Measurements from ENCODE around the gene KCNH8. TPM values are rescaled to one million over a fixed set of nuclear protein-coding genes. Genes with fewer than 3 reads are reported as not detected.

The KCNH8 gene
- total RNA-seq, 1 experiment from 2014 or later = 1.3 TPM

DNA sequence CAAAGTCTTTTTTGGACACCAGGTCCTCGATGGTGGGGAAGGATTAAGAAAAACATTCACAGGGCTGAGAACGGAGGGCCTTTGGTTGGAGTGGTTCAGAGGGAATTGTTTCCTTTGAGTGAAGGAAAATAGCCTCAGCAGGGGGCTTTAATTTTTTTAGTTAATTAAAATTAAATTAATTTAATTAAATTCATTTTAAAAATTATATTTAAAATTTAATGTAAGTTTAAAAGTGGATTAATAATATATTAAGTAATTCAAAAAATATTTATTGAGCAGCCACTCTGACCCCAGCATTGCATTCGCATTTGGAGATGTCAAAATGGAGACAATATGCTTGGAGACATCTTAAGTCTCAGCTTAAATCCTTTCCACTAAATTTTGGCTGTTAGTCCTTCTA lies 136.7 kb downstream of the KCNH8 start:
- TF ChIP-seq, protein P1, sequence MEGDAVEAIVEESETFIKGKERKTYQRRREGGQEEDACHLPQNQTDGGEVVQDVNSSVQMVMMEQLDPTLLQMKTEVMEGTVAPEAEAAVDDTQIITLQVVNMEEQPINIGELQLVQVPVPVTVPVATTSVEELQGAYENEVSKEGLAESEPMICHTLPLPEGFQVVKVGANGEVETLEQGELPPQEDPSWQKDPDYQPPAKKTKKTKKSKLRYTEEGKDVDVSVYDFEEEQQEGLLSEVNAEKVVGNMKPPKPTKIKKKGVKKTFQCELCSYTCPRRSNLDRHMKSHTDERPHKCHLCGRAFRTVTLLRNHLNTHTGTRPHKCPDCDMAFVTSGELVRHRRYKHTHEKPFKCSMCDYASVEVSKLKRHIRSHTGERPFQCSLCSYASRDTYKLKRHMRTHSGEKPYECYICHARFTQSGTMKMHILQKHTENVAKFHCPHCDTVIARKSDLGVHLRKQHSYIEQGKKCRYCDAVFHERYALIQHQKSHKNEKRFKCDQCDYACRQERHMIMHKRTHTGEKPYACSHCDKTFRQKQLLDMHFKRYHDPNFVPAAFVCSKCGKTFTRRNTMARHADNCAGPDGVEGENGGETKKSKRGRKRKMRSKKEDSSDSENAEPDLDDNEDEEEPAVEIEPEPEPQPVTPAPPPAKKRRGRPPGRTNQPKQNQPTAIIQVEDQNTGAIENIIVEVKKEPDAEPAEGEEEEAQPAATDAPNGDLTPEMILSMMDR (IDR thresholded peaks at IDR 0.05; ENCODE audit: unreplicated experiment) = no peak
- Mint-ChIP-seq H3K4me3 (ENCODE audit: low read depth, unreplicated experiment) (no peak overlapping the region), H3K27me3 (ENCODE audit: unreplicated experiment) (no peaks in the 10 kb centered on the region), H3K9me3 (ENCODE audit: low read depth, unreplicated experiment) (peaks cover 3% of the 10 kb centered on the region), H3K27ac (ENCODE audit: unreplicated experiment) (no peak overlapping the region), H3K4me1 (ENCODE audit: low read depth, unreplicated experiment) (no peaks in the 10 kb centered on the region), H3K36me3 (ENCODE audit: insufficient read depth, unreplicated experiment) (no peaks in the 10 kb centered on the region)
- BruUV-seq (replicated peaks) = no TSS peak
- no peak for DNase-seq
- CTCF ChIA-PET = no interaction called here
- intact Hi-C loops (cut with micrococcal nuclease; ENCODE audit: unreplicated experiment) = no loop called here

DNA sequence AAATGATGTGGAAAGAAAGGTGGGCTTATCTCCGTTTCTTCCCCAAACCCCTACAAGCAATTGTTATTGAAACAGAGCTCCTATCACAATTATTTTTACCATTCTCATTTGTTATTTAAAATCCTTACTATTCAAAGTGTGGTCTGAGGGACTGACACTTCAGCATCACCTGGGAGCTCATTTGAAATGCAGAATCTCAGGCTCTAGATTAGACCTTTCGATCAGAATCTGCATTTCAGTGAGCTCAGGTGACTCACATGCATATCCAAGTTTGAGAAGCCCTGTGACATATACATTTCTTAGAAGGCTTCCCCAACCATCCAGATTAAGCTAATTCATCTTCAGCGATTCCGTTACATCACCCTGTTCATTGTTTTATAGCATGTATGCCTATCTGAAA lies 145.0 kb downstream of the KCNH8 start:
- Mint-ChIP-seq H3K27ac (ENCODE audit: unreplicated experiment) (no peak overlapping the region), H3K36me3 (ENCODE audit: insufficient read depth, unreplicated experiment) (no peaks in the 10 kb centered on the region), H3K4me1 (ENCODE audit: low read depth, unreplicated experiment) (no peaks in the 10 kb centered on the region), H3K9me3 (ENCODE audit: low read depth, unreplicated experiment) (no peaks in the 10 kb centered on the region), H3K27me3 (ENCODE audit: unreplicated experiment) (no peaks in the 10 kb centered on the region), H3K4me3 (ENCODE audit: low read depth, unreplicated experiment) (no peak overlapping the region)
- TF ChIP-seq, protein P1 (IDR thresholded peaks at IDR 0.05; ENCODE audit: unreplicated experiment) = no peak
- CTCF ChIA-PET = no interaction called here
- intact Hi-C loops (cut with micrococcal nuclease; ENCODE audit: unreplicated experiment) = no loop called here
- no peak for DNase-seq
- no TSS peak for BruUV-seq (replicated peaks)

DNA sequence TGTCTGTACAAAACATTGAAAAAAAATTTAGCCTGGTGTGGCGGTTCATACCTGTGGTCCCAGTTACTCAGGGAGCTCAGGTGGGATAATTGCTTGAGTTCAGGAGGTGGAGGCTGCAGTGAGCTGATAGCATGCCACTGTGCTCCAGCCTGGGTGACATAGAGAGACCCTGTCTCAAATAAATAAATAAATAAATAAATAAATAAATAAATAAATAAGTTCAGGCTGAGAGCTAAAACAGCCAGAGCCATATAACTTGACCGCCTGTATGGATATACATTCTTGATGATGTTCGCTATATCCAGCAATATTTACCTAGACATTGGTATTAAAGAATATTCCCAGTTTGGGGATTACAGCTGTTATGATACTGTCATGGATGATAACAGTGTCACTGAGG lies 146.9 kb downstream of the KCNH8 start:
- intact Hi-C loops (cut with micrococcal nuclease; ENCODE audit: unreplicated experiment) = no loop called here

DNA sequence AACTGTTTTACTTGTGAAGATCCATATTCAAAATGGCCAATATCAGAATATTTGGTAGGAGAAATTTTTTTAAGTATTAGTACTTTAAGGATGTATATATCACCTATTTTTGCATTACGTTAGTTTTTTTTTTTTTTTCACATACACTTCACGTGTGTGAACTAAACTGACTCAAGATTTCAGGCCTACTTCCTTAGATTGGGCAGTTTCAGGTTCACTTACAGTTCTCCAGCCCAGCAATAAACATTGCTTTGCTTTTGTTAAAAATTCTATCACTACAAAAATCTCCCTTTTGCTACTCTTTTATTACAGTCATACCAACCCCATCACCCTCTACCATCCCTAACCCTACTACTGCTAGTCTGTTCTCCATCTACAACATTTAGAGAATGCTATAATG lies 183.6 kb downstream of the KCNH8 start:
- H3K4me1 Mint-ChIP-seq (ENCODE audit: low read depth, unreplicated experiment) = no peaks in the 10 kb centered on the region
- intact Hi-C loops (cut with micrococcal nuclease; ENCODE audit: unreplicated experiment) = no loop called here
- TF ChIP-seq, protein P1 (IDR thresholded peaks at IDR 0.05; ENCODE audit: unreplicated experiment) = no peak
- DNase-seq = no peak
- no peaks in the 10 kb centered on the region for H3K36me3 Mint-ChIP-seq (ENCODE audit: insufficient read depth, unreplicated experiment)
- H3K27ac Mint-ChIP-seq (ENCODE audit: unreplicated experiment) = no peak overlapping the region
- H3K4me3 Mint-ChIP-seq (ENCODE audit: low read depth, unreplicated experiment) = no peak overlapping the region
- no TSS peak for BruUV-seq (replicated peaks)
- H3K27me3 Mint-ChIP-seq (ENCODE audit: unreplicated experiment) = no peaks in the 10 kb centered on the region
- H3K9me3 Mint-ChIP-seq (ENCODE audit: low read depth, unreplicated experiment) = peaks cover 2% of the 10 kb centered on the region
- CTCF ChIA-PET = no interaction called here

More for the DNA sequence above, 146.9 kb downstream of the KCNH8 start:
- H3K4me1 Mint-ChIP-seq (ENCODE audit: low read depth, unreplicated experiment) = no peaks in the 10 kb centered on the region
- BruUV-seq (replicated peaks) = no TSS peak
- no peak overlapping the region for H3K27ac Mint-ChIP-seq (ENCODE audit: unreplicated experiment)
- no peak overlapping the region for H3K4me3 Mint-ChIP-seq (ENCODE audit: low read depth, unreplicated experiment)
- CTCF ChIA-PET = no interaction called here
- no peaks in the 10 kb centered on the region for H3K9me3 Mint-ChIP-seq (ENCODE audit: low read depth, unreplicated experiment)
- no peaks in the 10 kb centered on the region for H3K36me3 Mint-ChIP-seq (ENCODE audit: insufficient read depth, unreplicated experiment)
- TF ChIP-seq, protein P1 (IDR thresholded peaks at IDR 0.05; ENCODE audit: unreplicated experiment) = no peak
- DNase-seq = no peak
- no peaks in the 10 kb centered on the region for H3K27me3 Mint-ChIP-seq (ENCODE audit: unreplicated experiment)

DNA sequence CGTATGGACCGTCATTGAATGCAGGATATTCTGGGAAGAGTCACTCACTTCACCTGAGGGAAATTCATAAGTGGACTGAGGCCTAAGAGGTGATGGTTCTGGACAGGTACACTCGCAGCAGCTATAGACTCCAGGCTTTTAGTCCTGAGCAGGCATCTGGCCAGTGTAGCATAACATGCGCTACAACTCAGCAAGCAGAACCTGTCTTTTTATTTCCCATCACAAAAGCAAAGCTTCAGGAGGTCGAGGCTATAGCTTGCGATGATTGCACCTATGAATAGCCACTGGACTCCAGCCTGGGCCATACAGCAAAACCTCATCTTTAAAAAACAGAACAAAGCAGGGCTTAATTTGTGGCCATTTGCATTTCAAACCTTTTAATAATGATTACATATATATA lies 185.8 kb downstream of the KCNH8 start:
- CTCF ChIA-PET = no interaction called here
- BruUV-seq (replicated peaks) = no TSS peak
- H3K27ac Mint-ChIP-seq (ENCODE audit: unreplicated experiment) = no peak overlapping the region

More for the DNA sequence above, 185.8 kb downstream of the KCNH8 start:
- Mint-ChIP-seq H3K9me3 (ENCODE audit: low read depth, unreplicated experiment) (no peaks in the 10 kb centered on the region), H3K27me3 (ENCODE audit: unreplicated experiment) (no peaks in the 10 kb centered on the region), H3K36me3 (ENCODE audit: insufficient read depth, unreplicated experiment) (no peaks in the 10 kb centered on the region), H3K4me3 (ENCODE audit: low read depth, unreplicated experiment) (no peak overlapping the region), H3K4me1 (ENCODE audit: low read depth, unreplicated experiment) (no peaks in the 10 kb centered on the region)
- TF ChIP-seq, protein P1 (IDR thresholded peaks at IDR 0.05; ENCODE audit: unreplicated experiment) = no peak
- intact Hi-C loops (cut with micrococcal nuclease; ENCODE audit: unreplicated experiment) = no loop called here
- DNase-seq = no peak

Data from Calu3 (cell line).